Epithelial cell of prostate (primary cell): ENCODE results near the gene CLSTN1.

Source experiments
- DNase-seq: peaks from one replicate; pipeline ENCODE4 v3.0.0-alpha.2; 2011; ENCODE audit warnings: low read depth, low spot score
- H3K27ac ChIP-seq: fragments of 450-650 bp; 2 replicates; pipeline ENCODE4 v1.5.1; 2017; ENCODE audit warnings: mild to moderate bottlenecking

Gene CLSTN1

DNA sequence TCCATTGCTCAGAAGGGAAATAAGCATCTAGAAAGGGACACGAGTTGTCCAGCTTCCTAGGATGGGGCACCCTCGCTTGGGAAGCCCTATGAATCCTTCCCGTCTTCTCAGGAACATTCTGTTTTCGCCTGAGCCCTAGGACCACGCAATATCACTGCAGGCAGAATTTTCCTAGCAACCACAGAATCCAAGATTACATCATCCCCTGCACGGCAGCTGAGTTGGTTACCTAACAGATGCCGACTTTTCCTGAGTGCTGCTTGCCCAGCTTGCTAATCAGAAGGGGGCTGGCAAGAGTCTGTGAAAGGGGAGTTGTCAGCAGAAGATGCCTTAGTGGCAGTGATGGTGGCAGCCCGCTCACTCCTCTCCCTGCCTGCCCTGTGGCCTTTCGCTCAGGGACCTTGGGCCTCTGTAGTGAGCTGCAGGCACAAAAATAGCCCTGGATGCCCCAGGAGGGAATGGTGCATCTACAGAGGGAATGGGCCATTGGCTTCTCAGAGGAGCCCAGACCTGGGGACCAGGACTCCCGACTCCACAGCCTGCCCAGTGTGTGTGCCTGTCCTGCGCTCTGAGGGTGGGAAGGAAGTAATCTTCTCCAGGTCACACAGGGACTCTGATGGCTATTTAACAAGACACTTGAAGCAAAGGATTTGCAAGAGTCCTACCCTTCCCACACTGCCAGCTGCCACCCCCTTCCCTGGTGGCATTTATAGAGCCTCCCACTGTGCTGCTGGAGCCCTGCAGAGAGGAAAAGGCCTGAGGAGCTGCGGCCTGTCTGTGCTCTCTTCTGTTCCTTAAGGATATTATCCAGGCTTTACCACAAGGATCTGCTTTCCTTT, 28.9 kb upstream of the CLSTN1 start:
- DNase-seq, result no peak
- H3K27ac ChIP-seq, result no peak overlapping the region

DNA sequence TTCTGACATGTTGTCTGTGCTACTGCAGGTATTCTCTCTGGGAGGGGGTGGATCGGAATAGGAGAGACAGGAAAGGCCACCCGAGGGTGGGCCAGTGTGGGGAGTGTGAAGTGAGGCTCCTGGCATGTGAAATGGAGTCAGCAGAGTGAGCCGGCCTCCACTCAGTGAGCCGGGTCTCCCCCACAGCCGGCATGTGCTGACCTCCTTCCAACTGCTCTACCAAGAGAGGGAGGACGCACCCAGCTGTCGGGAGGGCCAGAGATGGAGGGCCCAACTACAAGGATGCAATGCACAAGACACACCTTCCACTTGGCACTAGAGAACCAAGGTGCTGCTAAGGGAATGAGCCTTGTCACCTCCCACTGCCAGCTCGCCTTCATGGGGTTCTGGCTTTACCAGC, 28.2 kb upstream of the CLSTN1 start:
- no peak for DNase-seq
- H3K27ac ChIP-seq, result no peak overlapping the region

DNA sequence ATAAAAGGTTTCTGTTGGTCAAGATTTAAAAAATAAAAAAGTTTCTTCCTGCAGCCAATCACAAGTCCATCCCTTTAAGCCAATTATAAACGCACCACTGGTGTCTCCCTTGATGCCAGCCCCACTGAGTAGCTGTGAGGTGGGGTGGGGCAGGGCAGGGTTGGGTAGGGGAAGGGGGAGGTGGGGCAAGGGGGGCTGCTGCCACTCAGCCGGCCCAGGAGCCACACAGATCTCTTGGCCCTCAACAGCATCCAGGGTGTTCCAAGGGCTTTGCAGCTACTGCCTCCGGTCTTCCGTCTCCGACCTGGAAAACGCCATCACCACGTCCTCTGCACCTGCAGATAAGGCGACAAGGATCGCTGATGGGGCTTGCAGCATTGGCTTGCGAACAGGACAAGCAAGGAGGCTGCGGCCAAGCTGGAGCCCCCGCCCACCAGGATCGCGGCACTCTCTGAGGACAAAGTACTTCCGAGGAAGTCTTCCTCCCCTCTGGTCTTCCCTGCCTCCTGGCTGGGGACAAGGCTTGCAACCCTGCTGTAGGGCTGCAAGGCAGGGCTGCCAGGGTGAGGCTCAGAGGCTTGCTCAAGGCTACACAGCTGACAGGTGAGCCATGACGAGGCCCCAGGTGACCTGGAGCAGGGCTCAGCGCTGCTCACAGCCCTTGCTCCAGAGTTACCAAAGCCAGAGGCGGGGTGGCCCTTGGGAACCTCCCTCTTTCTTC, 26.8 kb upstream of the CLSTN1 start:
- DNase-seq, result no peak
- no peak overlapping the region for H3K27ac ChIP-seq

DNA sequence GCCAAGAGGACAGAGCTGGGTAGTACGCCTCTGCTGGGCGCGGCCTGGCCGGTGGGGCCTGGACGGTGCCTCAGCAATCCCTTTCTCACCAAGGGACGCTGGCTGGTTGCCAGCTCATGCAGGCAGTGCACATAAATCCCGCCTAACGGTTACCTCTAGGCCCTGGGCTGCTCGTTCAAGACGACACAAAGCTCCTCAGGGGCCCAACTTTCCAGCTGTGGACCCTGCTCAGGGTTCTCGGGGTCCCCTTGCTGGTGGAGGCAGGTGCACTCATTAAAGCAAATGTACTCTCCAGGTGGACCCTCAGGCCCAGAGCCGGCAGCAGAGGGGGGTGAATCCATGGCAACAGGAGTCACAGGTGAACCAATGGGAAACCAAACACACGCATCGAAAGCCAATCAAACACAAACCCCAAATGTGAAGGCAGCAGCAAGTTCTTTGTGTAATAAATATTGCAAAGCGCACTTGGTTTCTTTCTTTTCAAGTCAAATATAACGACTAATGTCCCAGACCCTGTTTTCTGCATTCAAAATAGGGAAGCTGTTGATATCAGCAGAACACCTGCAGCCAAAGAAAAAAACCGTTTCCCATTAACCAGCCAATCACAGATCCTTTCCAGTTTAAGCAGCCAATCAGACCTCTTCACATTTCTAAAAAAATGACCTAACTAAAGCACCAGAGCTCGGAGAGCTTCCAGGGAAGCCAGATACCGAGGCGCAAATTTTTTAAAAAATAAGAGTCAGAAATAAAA, 26.1 kb upstream of the CLSTN1 start:
- no peak overlapping the region for H3K27ac ChIP-seq
- DNase-seq, result no peak

DNA sequence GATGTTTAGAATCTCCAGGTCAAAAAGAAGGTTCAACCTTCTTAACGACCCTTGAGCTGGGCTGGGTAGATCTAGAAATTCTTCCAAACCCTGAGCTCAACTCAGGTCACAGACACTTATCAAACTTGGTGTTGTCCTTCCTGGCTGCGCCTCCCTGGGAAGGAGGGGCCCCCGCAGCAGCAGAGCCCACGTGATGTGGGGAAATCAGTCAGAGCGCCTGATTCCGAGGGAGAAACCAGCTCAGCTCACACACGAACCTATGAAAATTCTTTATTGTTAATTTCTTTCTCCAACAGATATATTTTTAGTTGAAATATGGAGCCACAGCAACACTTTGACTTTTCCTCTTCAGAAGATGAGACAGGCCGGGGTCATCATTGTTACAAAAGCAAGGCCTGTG, 24.3 kb upstream of the CLSTN1 start:
- H3K27ac ChIP-seq, result no peak overlapping the region
- DNase-seq, result no peak

DNA sequence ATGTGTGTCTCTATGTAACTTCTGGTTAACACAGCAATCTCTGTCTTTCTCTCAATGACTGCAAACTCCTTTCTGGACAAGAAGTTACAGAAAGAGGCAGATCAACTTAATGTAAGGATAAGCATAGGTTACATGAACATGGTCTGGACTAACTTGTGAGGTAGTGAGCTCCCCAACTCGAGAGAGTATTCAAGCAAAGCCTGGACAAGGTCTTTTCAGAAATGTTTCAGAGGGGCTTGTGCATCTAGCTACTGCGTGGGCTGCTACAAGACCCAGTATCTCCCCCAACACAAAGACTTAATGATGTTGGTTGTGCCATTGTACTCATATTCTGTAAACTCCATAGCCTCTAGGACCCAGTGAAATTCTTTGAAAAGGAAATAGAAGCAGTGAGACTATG, 23.5 kb upstream of the CLSTN1 start:
- DNase-seq, result no peak
- H3K27ac ChIP-seq, result no peak overlapping the region

DNA sequence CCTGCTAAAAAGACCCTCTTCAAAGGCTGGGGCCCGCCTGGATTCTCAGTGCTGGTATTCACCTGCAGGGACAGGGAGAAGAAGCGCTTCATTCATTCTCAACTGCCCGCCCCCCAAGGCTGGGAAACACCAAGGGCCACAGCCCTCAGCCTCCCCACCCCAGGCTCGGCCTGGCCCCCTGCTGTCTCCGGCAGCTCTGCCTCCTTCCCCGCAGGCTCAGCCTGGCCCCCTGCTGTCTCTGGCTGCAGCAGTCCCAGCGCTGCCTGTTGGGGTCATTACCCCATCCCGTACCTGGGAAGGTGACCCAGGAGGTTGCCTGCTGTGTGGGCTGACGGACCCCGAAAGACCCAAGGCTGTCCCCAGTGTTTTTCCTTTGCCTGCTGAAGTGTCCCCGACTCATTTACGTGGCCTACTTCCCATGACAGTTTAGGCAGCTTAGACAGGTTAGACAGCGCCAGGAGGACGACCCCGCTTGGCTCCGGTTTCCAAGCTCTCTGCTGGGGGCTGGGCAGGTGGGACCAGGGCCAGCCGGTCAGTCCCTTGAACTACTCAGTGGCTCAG, 22.9 kb upstream of the CLSTN1 start:
- H3K27ac ChIP-seq, result no peak overlapping the region
- DNase-seq, result no peak

DNA sequence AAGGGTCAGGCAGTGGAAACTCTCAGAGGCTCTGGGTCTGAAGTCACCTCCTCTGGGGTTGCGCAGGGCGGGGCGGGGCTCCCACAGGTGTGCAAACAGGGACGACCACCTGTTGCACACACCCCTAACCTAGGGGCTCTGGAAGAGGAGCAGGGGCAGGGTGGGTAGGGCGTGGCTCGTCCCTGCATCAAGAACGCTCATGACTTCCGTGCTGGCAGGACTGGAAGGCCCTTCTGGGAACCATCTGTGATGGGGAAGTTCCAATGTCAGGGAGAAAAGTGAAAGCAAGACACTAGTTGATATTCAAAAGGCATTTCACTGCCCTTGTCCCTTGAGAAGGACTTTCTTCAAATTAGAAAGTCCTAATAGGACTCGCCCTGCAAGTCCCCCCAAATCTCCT, 22.1 kb upstream of the CLSTN1 start:
- no peak for DNase-seq
- H3K27ac ChIP-seq, result no peak overlapping the region

DNA sequence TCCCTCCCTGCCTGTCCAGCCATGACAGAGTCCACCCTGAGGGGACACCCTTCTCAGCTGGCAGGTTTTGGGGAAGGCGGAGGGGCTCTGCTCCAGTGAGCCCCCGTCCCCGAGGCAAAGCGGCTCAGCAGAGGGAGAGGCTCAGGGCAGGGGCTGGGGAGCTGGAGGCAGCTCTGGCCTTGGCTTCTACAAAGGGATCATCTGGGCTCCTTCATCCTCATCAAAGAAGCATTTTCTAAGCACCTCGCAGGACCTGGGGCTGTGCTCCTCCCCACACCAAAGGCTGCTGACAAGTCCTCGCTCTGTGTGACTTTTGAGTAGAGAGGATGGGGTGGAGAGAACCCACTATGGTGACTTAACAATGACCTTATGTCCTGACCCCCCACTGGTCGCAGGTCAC, 21.0 kb upstream of the CLSTN1 start:
- H3K27ac ChIP-seq, result no peak overlapping the region
- DNase-seq, result no peak

DNA sequence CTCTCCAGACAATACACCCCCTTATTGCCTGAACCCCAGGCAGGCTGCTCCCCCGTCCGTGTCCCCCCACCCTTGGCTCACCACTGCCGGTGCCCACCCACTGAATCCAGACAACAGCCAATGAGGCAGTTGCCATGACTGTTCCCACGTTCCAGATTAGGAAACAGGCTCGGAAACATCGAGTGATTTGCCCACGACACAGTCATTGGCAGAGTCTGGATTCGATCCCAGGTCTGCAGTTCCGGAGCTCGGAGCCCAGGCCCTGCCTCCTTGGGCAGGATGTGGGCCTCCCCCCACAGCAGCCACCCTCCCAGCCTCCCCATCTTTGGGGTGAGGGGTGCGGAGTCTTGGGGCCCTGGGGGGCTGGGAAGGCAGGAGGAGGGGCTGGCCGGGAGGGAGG, 20.3 kb upstream of the CLSTN1 start:
- DNase-seq, result no peak
- peak overlapping the region; percentile 27 for H3K27ac ChIP-seq

DNA sequence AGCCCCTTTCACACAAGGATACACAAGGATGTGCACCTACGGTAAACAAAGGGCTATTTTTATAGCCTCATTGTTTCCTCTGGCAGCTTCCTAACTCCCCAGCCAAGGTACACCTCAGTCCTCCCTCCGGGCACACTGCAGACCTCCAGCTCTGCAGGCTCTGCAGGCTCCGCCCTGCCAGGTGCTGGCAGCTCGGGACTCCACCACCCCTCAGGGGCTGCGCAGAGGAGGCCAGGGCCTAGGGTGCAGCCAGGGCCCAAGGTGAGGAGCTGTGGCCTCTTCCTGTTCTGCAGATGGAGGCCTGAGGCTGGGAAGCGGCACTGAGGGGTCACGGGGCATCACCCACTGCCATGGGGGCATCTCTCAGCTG, 19.8 kb upstream of the CLSTN1 start:
- peak; percentile 33 for DNase-seq
- H3K27ac ChIP-seq, result peak overlapping the region; percentile 27

DNA sequence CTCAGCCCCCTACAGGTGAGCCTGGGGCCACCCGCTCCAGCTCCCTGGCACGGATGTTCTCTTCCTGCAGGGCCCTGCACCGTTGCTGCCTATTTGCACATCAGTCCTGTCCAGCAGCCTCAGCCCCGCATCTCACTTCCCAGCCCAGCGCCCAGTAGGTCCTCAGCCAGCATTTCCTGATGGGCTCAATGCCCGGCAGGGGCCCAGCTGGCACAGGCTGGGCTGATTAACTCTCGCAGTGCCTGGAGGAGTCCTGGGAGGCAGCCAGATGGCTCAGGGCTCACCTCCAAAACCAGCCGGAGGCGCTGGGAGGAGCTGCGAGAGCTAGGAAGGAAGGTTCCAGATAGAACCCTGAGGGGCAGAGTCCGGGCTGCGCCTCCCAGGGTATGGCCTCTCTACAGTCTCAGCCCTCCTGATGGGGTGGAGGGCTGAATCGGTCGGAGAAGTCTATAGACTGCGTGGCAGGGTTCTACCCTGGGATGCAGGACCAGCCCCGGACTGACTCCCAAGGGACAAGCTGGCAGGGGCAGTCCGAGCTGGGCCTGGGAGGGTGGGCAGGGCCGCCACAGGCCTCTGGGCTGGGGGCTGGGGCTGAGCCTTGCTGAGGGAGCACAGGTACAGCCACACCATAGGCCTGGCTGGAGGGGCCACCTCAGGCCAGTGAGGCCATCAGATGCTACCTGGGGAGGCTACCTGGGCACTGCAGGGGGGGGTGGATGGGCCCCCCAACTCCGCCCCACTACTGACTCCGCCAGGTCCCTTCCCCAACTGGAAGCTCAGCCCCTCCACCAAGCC, 19.2 kb upstream of the CLSTN1 start:
- H3K27ac ChIP-seq, result peak overlapping the region; percentile 27
- DNase-seq, result no peak

DNA sequence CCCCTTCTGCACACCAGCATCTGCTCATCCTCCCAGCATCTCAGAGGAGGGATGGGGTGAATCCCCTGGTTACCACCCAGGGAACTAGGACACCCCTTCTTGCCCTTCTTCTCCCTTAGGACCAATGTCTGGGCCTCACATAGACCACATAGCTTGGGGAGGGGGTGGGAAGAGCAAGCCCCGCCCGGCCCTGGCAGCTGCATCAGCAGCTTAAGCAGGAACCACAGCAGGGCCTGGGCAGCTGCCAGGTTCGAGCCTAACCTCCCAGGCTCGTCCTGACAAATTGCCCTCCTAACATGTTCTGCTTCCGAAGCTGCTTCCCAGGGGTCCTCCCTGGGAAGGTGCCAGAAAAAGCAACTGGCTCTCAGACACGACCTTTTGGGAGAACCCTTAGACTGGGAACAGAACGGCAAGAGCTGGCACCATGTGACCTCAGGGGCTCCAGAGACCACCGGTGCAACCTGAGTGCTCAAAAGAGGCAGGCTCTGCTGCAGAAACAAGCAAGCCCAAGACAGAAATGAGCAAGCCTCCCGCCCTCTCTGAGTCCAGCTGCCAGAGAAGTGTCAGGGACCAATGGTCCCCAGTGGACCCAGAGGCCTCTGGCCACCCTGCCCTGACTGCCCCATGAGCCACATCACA, 18.4 kb upstream of the CLSTN1 start:
- no peak overlapping the region for H3K27ac ChIP-seq
- DNase-seq, result no peak

DNA sequence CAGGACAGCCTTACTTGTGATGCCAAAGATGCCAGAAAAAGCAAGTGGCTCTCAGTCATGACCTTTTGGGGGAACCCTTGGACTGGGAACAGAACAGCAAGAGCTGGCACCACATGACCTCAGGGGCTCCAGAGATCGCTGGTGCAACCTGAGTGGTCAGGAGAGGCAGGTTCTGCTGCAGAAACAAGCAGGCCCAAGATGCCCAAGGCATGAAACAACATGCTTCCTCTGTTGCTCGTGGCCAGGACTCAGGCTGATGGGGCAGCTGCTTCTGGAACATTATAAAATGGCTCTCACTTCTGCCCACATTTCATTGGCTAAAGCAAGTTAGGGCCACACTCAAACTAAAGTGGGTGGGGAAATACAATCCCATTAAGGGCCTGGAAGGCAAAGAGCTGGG, 17.7 kb upstream of the CLSTN1 start:
- no peak overlapping the region for H3K27ac ChIP-seq
- DNase-seq, result no peak

DNA sequence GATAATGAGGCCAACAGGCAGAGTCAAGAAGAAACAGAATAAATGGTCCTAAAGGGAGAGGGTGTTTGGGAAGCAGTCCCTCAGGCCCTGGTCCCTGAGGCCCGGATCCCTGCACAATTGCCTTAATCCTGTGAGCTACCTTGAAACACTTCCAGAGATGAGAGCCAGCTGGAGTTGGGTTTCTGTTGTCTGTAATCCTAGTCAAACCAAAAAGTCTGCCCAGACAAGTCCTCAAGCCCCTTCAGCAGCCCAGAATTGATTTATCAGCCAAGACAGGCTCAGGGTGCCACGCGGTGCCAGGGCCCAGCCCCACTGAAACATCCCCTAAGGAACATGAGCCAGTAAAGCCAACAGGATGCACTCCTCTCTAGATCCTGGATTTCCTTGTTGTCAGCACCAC, 16.4 kb upstream of the CLSTN1 start:
- no peak for DNase-seq
- peak overlapping the region; percentile 43 for H3K27ac ChIP-seq

DNA sequence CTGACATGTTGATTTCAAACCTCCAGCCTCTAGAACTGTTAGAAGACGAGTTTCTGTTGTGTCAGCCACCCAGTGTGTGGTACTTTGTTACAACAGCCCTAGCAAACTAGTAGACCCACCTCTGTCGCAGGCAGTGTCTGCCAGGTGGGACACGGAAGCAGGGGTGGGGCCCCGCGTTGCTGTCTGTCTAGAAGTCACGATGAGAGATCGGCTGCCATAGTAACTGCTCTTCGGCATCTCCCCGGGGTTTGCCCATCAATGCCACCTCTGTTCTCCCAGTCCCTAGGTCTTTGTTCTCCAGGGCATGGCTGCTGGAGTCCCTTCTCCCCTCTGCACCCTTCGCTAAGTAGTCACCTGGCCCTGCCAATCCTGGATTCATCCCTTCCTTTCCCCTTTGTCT, 15.2 kb upstream of the CLSTN1 start:
- no peak for DNase-seq
- no peak overlapping the region for H3K27ac ChIP-seq

DNA sequence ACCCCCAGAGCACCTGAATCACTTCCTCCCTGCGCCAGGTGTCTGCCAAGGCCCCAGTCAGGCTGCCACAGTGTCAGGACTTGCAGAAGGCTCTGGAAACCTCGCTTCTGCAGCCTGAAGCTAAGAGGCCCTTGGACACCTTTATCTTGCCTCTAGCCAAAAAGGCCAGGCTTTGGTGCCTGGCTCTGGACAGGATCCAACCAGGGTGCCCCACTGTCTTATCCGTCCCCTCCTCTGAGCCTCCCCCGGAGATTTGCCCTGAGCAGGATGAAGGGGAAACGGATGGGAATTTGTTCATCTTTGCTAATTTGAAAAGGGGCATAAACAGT, 12.8 kb upstream of the CLSTN1 start:
- H3K27ac ChIP-seq, result peak overlapping the region; percentile 95
- DNase-seq, result peak; percentile 85

DNA sequence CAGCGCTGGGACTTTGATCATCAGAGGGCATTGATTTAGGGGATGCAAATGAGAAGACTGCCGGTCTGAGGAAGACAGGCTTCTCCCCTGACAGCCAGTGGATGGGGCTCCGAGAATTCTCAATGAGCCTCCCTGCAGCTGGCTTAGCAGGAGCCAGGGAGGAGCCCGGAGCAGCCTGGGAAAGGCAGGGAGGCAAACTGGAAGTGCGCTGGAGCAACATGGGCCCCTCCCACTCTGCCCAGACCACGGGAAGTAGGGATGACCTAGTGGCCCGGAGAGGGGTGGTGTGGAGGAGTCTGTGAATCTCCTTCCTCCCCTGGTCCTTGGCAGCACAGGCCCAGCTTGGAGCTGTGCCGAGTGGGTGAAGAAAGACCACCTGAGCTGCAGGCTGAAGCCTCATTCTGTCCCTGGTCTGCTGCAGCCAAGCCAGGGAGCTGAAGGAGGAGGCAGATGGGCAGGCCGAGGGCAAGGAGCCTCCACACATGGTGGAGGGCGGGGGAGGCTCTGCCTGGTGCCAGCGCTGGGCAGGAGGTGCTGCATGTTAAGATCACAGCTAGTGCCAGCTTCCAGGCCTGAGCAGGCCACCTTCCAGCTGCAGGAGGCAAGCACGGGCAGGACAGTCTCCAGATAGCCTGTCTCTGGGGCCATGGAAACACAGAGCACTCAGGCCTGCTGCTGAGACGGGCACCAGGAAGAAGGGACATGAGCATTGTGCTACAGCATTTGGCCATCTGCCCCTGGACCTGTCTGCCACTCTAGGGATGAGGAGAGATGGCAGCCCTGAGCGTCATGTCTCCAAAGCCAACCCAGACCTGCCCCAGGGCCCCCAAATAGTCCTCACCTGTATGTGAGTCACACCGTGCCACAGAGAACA, 12.2 kb upstream of the CLSTN1 start:
- H3K27ac ChIP-seq, result peak overlapping the region; percentile 95
- DNase-seq, result peak; percentile 43

DNA sequence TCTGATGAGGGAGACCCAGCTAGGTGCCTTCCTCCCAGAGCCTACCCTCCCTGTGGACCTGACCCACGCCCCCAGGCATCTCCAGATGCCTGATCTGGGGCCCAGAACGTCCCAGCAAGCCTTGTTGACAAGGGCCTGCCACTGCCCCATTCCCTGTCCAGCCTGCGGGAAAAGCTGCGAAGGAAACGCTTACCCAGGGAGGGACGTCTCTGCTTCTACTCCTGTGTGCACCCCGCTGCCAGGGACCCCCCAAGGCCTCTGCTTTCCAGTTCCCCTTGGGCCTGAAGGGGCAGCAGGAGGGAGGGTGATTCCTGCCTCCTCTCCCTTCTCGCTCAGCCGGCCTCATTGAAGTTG, 11.6 kb upstream of the CLSTN1 start:
- peak overlapping the region; percentile 95 for H3K27ac ChIP-seq
- no peak for DNase-seq
